ENCODE data around the gene COA1. TPM values are rescaled to one million over a fixed set of nuclear protein-coding genes. Genes with fewer than 3 reads are reported as not detected.
"Not testable (repeated sequence)": the region's sequence is repeated elsewhere in the genome, so short reads cannot be mapped to it uniquely, and the experiment has no call there.

The COA1 gene
- total and polyA plus RNA-seq, 3 donors from 2014 or later, result 36.4 to 80.5 (median 75.7) TPM

DNA sequence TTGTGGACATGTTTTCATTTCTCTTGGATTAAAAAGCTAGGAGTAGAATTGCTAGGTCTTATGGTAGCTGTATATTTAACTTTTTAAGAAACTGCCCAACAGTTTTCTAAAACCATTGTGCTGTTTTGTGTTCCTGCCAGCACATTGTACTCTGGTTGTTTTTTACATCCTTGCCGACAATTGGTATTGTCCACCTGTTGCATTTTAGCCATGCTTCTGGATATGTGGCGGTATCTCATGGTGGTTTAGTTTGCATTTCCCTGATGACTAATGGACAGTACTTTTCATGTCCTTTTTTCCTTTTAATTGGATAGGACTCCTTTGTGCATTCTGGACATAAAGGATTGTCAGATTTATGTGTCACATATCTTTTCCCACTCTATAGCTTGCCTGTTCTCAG is 100.9 kb downstream of the COA1 start:
- WGBS, 2 donors, result 88 to 100% methylated on average over 2 of the region's 2 CpGs
- no peak overlapping the region for H3K4me3 ChIP-seq
- H3K27me3 ChIP-seq, result no peaks in the 10 kb centered on the region
- no peak for TF ChIP-seq POLR2A (IDR thresholded peaks at IDR 0.05)
- TF ChIP-seq, protein P1, sequence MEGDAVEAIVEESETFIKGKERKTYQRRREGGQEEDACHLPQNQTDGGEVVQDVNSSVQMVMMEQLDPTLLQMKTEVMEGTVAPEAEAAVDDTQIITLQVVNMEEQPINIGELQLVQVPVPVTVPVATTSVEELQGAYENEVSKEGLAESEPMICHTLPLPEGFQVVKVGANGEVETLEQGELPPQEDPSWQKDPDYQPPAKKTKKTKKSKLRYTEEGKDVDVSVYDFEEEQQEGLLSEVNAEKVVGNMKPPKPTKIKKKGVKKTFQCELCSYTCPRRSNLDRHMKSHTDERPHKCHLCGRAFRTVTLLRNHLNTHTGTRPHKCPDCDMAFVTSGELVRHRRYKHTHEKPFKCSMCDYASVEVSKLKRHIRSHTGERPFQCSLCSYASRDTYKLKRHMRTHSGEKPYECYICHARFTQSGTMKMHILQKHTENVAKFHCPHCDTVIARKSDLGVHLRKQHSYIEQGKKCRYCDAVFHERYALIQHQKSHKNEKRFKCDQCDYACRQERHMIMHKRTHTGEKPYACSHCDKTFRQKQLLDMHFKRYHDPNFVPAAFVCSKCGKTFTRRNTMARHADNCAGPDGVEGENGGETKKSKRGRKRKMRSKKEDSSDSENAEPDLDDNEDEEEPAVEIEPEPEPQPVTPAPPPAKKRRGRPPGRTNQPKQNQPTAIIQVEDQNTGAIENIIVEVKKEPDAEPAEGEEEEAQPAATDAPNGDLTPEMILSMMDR (IDR thresholded peaks at IDR 0.05), result no peak
- intact Hi-C loops (cut with DNase I; ENCODE audit: low total_unique reads), result no loop called here
- H3K9me3 ChIP-seq, result no peaks in the 10 kb centered on the region
- H3K27ac ChIP-seq, result no peak overlapping the region
- DNase-seq, result no peak
- H3K4me1 ChIP-seq, result no peaks in the 10 kb centered on the region
- no peaks in the 10 kb centered on the region for H3K36me3 ChIP-seq (ENCODE audit: low read depth, missing control alignments)

- H3K27me3 ChIP-seq; H3K9me3 ChIP-seq; H3K36me3 ChIP-seq (ENCODE audit: low read depth, missing control alignments); intact Hi-C loops (cut with DNase I; ENCODE audit: low total_unique reads); H3K27ac ChIP-seq; H3K4me3 ChIP-seq; H3K4me1 ChIP-seq; DNase-seq: not testable (repeated sequence)
- WGBS, 2 donors, result 94 to 95% methylated on average over 3 of the region's 3 CpGs
Observed at GRCh38 chr7:43627798-43628197, 101.5 kb downstream of the COA1 start.

- intact Hi-C loops (cut with DNase I; ENCODE audit: low total_unique reads), result no loop called here
- Histone ChIP-seq H3K4me3 (no peak overlapping the region), H3K27me3 (no peaks in the 10 kb centered on the region), H3K27ac (no peak overlapping the region), H3K36me3 (ENCODE audit: low read depth, missing control alignments) (no peaks in the 10 kb centered on the region), H3K4me1 (no peaks in the 10 kb centered on the region), H3K9me3 (no peaks in the 10 kb centered on the region)
- 91 to 95% methylated on average over 2 of the region's 2 CpGs for WGBS, 2 donors
- TF ChIP-seq, protein P1 (IDR thresholded peaks at IDR 0.05), result no peak
- TF ChIP-seq POLR2A (IDR thresholded peaks at IDR 0.05), result no peak
- no peak for DNase-seq
Observed at GRCh38 chr7:43626695-43627094, 102.6 kb downstream of the COA1 start.

DNA sequence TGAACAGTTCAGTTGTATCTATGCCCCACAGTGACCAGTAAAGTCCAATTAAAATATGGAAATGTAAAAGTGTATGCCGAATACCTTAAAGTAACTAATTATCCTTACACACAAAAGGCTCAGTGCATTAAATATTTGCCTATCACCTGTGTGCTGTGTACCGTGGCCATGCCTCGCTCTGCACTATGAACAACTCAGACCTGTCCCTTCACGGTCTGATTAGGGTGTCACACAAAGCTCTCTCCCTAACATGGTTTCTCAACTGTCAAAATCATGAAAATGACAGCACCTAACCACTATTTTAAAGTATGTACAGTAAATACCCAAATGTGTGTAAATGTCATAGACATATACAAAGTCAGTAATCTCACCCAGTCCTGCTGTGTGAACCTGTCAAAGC is 103.3 kb downstream of the COA1 start:
- TF ChIP-seq, protein P1 (IDR thresholded peaks at IDR 0.05), result no peak
- no peak for TF ChIP-seq POLR2A (IDR thresholded peaks at IDR 0.05)
- no peaks in the 10 kb centered on the region for H3K9me3 ChIP-seq
- H3K4me1 ChIP-seq, result no peaks in the 10 kb centered on the region
- H3K4me3 ChIP-seq, result no peak overlapping the region
- WGBS, 2 donors, result 92 to 96% methylated on average over 4 of the region's 4 CpGs
- H3K27ac ChIP-seq, result no peak overlapping the region
- DNase-seq, result no peak
- H3K36me3 ChIP-seq (ENCODE audit: low read depth, missing control alignments), result no peaks in the 10 kb centered on the region
- intact Hi-C loops (cut with DNase I; ENCODE audit: low total_unique reads), result no loop called here
- no peaks in the 10 kb centered on the region for H3K27me3 ChIP-seq

DNA sequence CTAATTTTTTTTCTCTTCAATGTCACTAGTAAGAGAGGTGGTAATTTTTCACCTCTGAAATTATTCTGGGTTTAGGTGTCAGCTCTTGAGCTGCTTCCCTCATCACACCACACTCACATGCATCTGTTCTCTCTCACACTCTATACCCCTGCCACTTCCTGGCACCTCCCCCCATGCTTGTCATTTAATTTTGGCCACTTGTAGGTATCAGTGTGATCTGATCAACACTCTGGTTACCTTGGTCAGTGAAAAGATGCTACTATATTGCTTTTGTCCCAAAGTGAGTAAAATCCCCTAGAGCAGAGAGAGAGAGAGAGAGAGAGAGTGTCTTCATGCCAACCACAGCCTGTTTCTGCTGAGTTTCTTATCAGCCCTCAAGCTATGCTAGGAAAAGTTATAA is 103.9 kb downstream of the COA1 start:
- Histone ChIP-seq H3K27ac (no peak overlapping the region), H3K9me3 (no peaks in the 10 kb centered on the region), H3K4me3 (no peak overlapping the region), H3K27me3 (no peaks in the 10 kb centered on the region), H3K4me1 (no peaks in the 10 kb centered on the region), H3K36me3 (ENCODE audit: low read depth, missing control alignments) (no peaks in the 10 kb centered on the region)
- intact Hi-C loops (cut with DNase I; ENCODE audit: low total_unique reads), result no loop called here
- no peak for DNase-seq
- TF ChIP-seq, protein P1 (IDR thresholded peaks at IDR 0.05), result no peak
- no peak for TF ChIP-seq POLR2A (IDR thresholded peaks at IDR 0.05)

Data from testis (tissue), 3 donors.